ENCODE data around the gene CDCA4. TPM values are rescaled to one million over a fixed set of nuclear protein-coding genes. Genes with fewer than 3 reads are reported as not detected.

Gene CDCA4
- polyA plus RNA-seq, 1 donor, result 23.0 TPM

DNA sequence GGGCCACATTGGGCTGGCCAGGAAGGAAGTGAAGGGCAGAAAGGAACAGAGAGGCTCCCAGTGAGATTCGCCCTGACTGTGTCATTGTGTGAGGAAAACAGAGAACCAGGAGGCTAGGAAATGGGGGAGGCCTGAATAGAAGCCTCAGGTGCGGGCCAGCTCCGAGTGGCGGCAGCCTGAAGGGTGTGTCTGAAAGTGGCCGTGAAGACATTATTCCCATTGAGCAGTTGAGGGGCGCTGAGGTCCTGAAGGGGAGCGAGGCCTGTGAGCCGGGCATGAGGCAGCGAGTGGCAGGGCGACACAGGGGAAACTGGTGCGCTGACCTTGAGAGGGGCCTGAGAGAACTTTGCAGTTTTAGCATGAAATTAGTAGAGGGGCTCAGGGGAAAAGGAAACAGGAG, 28.4 kb downstream of the CDCA4 start:
- no peak for DNase-seq

DNA sequence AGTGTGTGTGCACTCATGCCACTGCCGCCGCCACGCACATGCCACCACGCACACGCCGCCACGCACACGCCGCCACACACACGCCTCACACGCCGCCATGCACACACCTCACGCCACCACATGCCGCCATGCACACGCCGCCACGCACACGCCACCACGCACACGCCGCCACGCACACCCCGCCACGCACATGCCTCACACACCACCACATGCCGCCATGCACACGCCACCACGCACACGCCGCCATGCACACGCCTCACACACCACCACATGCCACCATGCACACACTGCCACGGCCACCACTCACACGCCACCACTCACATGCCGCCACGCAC, 29.0 kb downstream of the CDCA4 start:
- DNase-seq, result no peak

DNA sequence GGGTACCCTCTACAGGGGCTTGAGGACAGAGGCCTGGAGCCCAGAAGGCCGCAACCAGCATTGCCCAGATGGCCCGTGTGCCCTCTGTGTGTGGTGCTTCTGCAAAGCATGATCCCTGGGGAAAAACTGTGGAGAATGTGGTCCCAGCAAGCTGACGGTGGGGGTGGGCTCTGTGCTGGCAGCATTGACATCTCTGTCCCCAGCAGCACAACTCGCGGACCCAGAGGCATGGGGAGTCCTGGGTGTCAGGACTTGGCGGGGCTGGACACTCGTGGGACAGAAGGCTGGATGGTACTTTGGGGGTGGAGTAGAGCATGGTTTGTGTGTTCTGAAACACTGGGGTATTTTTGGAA, 31.0 kb downstream of the CDCA4 start:
- no peak for DNase-seq

DNA sequence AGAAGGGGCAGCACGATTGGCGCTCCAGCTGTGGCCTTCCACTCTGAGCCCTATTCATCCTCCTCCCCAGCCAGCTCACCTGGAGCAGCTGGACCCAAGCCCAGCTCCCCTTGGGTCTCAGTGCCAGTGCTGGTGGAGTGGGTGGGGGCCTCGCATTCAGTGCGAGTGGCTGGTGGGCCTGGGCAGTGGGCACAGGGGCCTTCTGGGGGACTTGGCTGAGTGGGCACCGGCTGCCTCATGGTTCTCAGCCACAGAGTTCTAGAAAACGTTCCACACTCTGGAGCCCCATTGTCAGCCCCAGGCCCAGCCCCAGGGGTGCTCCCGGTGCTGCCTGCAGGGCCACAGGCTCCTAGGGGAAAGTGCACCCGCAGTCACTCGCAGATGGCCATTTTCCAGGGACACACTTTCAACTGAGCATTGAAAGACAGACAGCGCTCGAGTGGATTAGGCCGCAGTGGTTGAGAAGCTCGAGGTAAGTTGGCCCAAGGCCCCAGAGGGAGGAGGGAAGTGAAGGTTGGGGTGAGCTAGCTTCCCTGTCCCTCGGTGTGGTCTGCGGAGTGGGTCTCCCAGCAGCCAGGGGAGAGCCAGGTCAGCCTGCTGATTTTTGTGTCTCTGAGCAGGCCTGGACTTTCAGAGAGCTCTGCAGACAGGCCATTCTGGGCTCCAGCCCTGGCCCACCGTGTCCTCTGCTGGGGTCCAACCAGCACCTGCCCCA, 31.5 kb downstream of the CDCA4 start:
- no peak for DNase-seq

DNA sequence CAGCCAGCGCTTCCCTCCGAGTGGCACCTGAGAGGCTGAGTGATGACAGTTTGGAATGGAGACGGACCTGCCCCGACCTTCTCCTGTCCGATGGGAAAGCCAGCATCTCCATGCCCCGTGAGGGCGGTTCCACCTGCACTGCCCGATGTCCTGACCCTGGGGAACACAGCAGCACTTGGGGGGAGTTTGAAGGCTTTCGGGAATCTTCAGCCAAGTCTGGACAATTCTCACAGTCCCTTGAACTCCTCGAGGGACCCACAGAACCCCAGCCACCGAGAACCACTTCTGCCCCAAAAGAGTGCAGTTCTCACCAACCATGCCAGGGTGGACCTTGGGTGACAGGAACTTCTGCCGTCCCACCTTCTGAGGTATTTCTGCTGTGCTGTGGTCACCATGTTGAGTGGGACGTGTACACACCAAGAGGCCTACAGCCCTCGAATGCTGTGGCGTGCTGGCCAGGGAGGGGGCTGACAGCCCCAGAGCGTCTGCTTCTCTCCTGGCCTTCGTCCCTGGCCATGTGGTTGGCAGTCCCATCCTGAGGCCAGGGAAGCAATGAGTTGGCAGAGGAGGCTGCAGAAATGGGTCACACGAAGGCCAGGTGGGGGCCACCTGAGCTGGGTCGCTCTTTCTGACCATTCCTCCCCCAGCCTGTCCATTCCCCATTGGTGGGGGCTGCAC, 34.3 kb downstream of the CDCA4 start:
- DNase-seq, result no peak

DNA sequence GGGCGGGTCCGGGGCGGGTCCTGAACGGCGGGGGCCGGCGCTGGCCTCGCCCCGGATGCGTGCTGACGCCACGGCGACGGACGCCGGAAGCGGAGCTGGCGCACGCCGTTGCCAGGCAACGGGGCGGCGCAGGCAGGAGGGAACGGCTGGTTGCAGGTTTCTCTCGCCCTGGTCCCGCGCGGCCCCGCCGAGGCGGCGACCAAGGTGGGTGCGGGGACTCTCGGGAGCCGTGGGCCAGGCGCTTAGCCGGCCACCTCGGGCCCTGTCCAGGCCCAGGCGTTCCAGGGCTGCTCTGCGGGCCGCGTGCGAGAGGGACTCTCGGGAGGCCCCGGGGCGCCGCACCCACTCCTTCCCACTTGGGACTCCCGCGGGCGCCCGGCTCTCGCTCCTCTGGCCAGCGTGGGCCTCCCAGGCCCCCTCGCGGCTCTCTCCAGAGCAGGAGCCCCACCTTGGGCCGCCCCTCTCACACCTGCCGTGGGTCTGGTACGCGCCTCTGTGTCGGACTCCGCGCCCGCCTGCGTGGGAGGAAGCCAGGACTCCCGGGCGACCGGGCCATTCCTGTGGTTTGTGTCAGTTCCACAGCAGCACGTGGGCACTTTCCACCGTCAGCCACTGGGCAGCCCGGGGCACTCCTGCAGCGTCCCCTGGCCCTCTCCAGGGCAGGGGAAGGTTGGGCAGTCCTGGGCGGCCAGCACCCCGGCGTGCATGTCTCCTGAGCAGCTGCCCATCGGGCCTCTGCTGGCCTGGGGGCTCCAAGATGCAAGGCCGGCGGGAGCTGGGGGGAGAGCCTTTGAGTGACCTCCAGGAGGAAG, 35.0 kb downstream of the CDCA4 start, which contains the start of gene CLBA1:
Gene CLBA1 (plus strand): TSS at position 114 of the 812 bp plus-strand sequence. CDS start 644 bp downstream, at position 758.
- DNase-seq, result peak; percentile 87

DNA sequence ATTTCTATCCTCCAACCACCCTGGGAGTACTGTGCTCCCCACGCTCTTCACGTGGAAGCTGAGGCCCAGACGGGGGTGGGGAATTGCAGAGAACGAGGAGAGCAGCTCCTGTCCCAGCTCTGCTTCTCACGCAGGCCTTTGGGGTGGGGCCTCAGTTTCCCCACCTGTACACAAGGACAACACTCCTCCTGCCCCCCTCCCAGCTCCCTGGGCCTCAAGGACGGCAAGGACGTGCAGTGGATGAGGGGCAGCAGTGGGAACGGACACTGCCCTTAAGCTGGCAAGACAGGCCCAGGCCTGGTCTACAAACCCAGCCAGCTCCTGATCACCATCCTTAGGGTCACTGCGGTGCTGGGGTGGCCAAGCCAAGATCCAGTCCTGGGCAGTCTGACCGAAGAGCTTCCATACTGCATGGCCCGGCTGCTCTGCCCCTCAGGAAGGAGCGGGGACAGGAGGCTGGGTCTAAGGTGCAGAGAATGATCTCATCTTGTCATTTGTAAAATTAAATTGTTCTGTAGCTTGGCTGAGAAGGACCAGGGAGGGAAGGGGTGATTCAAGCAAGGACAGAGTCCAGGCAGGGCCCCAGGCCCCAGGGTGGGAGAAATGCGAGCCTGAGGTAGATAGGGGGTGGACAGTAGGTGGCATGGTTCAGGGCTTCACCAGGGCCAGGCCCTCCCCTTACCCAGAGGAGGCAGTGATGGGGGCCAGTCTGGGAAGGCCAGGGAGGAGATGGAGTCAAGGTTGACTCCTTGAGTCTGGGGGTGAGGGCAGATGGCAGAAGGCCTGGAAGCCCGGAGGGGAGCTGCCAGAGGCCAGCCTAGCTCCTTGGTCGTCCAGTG, 36.6 kb downstream of the CDCA4 start:
- no peak for DNase-seq

DNA sequence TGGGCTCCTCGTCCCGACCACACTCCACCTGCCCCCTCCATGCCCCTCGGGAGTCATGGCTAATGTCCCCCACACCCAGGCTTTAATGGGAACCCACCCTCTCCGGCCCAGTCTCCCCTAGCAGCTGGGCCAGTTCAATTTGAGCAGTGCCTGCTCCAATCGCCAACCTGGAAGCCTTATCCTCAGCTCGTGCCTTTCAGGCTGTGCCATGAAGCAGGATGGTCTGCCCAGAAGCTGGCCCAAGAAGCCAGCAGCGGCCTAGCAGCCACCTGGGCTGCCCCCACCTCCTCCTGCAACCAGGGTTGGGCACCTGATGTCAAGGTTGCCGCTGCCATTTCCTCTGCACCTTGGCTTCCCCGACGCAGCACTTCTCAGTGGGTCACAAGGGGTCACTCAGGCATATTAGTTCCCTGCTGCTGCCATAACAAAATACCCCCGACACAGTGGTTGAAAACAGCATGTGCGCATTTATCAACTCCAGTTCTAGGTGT, 37.6 kb downstream of the CDCA4 start:
- DNase-seq, result no peak

DNA sequence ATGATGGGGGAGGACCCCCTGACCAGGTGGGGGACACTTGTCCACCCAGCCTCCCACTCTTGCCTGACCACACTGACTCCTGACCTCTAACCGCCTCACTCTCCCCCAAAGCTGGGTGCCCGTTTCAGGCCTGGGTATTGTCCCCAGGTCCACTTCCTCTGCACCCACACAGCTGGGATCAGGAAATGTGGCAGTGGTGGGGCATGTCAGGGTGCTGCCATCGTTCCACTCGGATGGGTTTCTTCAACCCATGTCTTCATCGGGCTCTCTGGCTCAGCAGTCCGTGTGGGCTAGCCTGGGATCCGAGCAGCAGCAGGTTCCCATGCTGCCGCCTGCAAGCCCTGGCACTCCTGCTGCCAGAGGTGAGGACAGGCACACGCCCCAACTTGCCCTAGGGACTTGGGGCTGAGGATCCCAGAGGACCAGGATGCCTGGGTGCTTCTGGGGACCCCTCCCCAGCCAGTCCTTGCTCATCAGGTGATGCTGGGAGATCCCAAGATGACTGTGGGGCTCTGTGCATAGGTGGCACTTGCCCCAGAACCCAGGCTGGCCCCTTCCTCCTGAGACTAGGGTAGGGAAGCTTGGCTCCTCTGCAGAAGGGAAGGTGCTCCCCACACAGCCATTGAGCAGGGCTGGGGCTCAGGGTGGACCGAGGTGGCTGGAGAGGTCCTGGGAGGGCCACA, 38.2 kb downstream of the CDCA4 start:
- DNase-seq, result no peak

DNA sequence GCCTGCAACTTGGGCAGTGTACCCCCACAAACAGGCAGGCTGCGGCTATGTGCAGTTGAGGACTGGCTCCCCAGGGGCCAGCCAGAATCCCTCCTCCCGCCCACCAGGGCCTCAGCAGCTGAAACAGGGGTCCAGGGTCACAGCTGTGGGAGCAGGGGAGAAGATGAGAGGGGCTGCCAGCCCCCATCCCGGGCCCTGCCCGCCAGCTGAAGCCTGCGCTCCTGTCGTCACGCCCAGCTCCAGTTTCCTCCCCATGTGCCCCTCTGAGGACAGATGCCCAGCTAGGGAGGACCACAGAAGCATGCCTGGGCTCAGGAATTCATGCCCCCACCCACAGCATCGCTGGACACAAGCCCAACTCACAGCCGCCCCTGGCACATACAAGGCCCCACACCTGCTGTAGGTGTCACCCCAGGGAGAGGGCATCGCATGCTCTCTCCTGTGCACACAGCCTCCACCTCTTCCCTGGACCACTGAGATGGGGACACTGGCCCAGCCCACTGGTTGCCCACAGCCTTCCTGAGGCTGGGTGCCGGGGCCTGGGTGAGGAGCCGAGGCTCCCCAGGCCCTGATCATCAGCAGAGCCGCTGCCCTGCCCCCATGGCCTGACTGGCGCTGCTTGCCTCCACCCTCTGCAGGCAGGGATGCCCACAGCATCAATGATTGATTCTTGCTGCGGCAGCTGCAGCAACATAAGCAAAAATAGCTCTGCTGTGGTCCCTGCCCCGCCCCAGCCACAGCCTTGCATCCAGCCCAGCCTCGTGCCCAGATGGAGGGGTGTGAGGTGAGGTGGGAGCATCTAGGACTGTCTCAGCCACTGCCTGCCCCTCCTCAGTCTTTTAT, 39.0 kb downstream of the CDCA4 start:
- no peak for DNase-seq

DNA sequence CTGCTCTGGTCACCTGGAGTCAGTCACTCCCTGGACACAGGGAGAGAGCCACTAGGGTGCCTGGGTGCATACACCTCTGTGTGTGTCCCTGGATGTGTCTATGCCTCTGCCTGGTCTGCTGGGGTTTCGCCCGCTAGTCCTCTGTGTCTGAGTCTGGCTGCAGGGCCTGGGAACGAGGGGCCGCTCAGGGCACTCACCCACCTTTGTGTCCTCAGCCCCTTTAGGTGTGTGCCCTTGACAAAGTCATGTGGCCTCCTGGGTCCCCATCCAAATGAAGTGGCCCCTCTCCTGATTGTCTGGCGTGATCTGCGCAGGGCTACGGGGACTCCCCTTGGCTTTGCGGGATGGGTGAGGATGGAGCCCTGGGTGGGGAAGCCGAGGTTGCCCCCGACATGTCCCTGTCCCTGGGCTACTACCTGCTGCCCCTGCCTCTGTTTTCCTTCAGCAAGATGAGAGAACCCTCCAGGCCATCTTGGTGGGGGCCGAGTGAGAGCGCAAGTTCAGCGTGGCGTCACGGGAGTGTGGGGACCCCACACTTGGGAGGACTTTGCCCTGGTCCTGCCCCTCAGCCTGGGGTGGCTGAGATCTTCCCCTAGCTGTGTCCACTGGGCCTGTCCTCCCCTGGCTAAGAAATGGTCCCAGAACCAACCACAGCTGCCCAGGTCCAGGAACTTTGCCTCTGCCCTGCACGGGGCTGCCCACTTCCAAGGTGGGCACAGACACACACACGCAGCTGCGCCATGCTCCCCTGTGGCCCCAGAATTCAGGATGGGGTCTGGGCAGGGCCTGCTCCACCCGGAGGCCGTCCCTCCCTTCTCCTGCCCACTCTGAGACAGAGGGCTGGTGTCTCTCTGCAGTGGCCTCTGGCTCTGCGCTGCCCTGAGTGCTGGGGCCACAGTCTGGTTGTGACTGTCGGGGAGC, 40.0 kb downstream of the CDCA4 start:
- DNase-seq, result no peak

DNA sequence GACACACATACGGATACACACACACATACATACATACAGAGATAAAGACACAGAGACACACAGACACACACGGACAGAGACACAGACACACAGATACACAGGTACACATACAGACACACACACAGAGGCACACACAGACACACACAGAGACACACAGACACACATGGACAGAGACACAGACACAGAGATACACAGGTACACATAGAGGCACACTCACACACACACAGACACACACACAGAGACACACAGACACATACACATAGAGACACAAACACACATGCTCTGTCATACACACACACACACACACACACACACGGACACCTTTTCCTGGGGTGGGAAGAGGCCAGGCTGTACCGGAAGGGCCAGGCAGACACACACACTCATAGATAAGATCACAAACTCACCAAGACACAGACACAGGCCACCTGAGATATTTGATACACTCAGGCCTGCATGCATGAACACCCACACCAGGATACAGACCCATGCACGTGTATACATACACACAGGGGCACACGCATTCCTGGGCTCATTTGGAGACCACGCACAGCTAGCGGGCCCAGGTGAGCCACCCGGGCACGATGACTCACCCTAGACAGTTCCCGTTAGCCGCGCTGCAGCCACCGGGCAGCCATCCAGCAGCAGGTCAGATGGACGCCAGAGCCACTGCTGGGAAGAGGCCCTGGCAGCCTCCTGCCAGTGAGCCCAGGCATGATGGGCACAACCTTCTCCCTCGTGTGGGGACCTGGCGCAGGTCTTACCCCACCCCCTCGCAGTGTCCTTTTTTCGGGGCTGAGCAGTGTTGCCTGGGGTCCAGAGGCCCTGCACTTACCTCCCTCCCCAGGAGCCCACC, 40.9 kb downstream of the CDCA4 start:
- DNase-seq, result no peak

DNA sequence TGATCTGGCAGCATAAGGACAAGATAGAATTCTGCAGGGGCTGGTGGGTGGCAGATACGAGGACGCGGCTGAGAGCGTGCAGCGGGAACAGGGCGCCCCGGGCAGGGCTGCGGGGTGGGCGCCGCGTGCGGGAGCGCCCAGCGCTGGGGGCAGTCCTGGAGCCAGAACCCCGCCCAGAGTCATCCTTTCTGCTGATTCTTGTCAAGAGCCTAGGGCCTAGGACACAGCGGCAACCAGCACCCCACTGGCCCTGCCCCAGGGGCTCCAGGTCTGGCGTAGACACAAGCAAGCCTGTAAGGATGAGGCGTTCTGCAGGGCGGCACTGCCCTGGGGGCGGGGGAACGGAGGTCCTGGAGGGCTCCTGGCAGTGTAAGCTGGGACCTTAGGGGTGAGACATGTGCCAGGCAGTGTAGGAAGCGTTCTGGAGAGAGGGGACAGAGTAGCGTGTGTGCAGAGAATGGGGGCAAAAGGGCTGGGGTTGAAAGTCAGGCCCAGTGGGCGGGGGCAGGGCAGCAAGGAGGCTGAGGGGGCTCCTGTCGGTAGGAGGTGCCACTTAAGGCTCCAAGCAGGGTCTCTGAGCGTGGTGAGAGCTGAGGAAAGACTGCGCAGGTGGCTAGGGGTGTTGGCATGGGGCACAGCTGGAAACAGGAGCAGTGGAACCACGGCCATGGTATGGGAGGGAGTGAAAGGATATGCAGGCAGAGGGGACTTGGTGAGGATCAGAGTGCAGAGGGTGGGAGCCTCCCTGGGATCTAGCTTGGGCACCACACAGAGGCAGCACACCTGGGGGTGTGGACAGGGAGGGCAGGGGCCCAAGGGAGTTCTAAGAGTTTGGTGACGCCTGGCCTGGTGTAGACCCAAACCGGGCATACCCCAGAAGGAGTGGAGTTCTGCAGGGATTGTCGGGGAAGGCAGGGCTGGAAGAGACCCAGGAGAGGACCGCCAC, 41.9 kb downstream of the CDCA4 start:
- no peak for DNase-seq

DNA sequence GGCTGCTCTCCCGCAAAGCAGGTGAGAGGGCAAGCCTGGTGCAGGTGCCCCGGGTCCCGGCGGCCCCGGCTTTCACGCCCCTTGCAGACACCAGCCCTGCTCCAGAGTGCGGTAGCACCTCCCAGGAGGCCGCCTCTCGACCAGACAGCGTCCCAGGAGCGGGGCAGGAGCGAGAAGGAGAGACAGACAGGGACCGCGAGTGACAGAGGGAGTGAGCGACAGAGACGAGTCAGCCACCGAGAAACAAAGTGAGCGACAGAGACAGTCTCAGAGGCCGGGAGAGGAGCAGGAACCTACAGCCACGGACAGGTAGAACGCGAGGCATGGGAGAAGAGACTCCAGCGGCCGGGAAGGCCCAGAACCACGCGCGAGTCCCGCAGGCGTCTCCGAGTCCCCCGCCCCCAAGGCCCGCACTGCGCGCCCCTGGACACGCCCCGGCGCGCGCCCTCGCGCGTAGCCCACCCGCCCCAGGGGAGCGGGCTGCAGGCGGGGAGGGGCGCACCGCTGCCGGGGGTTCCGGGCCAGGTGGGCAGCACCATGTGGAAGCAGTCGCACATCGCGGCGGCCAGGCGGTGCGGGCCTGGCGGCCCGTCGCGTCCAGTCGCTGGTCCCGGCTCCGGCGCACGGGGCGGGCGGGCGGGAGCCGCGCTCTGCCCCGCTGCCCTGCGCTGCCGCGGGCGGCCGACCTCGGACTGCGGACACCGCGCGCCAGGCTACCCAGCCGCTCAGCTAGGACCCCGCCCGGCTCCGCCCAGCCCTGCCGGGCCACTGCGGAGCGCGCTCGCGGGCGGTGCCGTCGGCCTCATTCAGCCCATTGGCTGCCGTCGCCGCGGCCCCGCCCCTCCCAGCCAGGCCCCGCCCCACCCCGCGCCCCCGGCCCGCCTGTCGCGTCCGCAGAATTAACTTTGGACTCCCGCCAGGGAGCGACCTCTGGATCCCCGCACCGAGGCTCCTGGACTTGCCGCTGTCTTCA, 42.9 kb downstream of the CDCA4 start, which contains the start of gene AHNAK2:
Gene AHNAK2 (minus strand): TSS at position 694 of the 973 bp plus-strand sequence. CDS start 137 bp downstream, at position 557.
- DNase-seq, result no peak

DNA sequence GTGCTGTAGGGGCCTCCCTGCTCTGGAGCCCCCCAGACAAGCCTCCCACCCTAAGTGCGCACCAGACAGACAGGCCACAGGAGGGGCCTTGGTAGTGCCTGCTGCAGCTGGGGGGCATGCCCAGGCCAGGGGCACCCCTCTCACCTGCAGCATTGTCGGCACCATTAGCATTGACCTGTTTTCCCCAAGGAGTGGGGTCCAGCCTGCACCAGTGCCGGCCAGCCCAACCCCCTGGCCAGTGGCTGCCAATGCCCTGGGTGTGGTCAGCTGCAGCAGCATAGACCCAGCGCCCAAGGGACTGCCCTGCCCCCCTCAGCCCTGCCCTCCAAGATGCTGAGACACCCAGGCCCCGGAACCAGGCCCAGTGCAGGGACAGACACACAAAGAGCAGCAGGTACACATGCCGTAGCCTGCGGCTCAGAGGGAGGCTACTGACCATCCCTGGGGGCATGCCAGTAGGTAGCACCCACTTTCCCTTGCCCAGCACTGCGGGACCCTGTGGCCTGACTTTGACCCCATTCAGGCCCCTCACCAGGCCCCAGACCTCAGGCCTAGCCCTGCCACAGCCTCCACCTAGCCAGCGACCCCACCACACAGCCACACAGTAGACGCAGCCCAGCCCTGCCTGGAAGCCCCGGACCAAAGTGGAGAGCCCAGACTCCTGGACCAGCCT, 43.7 kb downstream of the CDCA4 start:
- no peak for DNase-seq
